ENCODE data around the gene DEPP1. TPM values are rescaled to one million over a fixed set of nuclear protein-coding genes. Genes with fewer than 3 reads are reported as not detected.

DEPP1 gene
- total and polyA plus RNA-seq, 2 of the 4 experiments (the other 2 are of a cell fraction) = 13.6 to 30.0 TPM

DNA sequence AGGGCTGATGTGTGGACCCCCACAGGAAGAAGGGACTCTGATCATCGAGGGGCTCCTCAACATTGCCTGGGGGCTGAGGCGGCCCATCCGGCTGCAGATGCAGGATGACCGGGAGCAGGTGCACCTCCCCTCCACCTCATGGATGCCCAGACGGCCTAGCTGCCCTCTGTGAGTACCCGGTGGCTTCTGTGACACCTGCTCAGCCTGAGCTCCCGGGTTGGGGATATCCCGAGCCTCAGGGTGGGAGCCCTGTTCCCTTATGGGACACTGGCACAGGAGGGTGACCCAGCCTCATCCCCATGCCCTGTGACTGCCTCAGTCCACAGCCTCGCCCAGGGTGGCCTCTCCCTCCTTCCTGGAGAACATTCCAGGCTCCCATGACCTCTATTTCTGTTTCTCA lies 3.9 kb upstream of the DEPP1 start:
- Histone ChIP-seq H3K4ac (ENCODE audit: low read depth, low read length) (peak overlapping the region; percentile 87), H3K4me1 (ENCODE audit: control insufficient read depth, insufficient read depth, low read length) (peaks cover 70% of the 10 kb centered on the region), H4K8ac (ENCODE audit: low read depth in 2 of 2, low read length in 2 of 2) (peak overlapping the region; percentile 90; a peak in 3 of 4 replicates), H2BK20ac (ENCODE audit: low read depth, low read length) (peak overlapping the region; percentile 98), H3K27ac (ENCODE audit: insufficient read depth, low read length) (peak overlapping the region; percentile 98), H3K18ac (ENCODE audit: low read depth, low read length) (peak overlapping the region; percentile 94; the same call in 1 of the 2 replicates), H2BK5ac (ENCODE audit: low read depth, low read length, poor library complexity, severe bottlenecking) (peak overlapping the region; percentile 97), H2AK5ac (ENCODE audit: low read depth, low read length) (peak overlapping the region; percentile 94), H3K14ac (replicated peaks; ENCODE audit: low read depth, low read length) (peak overlapping the region; percentile 73), H2BK15ac (ENCODE audit: low read depth, low read length) (peak overlapping the region; percentile 80; the same call in 2 of the 3 replicates), H4K20me1 (ENCODE audit: insufficient read depth, low read length) (no peaks in the 10 kb centered on the region), H3K79me1 (ENCODE audit: low read depth in 1 of 2, low read length in 2 of 2) (peaks cover 0 to 40% of the 10 kb centered on the region in 2 experiments; a peak in 2 of 4 replicates), H3K4me2 (ENCODE audit: low read depth, low read length) (no peak overlapping the region), H3K56ac (ENCODE audit: extremely low read depth, insufficient read depth, low read length) (no peak overlapping the region), H3K23ac (ENCODE audit: low read depth, low read length) (no peak overlapping the region), H2AK9ac (replicated peaks; ENCODE audit: low read depth, low read length, poor library complexity) (peak overlapping the region; percentile 88), H3K9me1 (ENCODE audit: insufficient read depth, low read length) (peaks cover 54% of the 10 kb centered on the region), H3K36me3 (ENCODE audit: control insufficient read depth, insufficient read depth, low read length) (peaks cover 5% of the 10 kb centered on the region; the same call in 1 of the 2 replicates), H4K5ac (ENCODE audit: low read depth, low read length) (peak overlapping the region; percentile 96), H3K9me3 (ENCODE audit: control insufficient read depth, insufficient read depth, low read length) (no peaks in the 10 kb centered on the region), H2BK120ac (ENCODE audit: low read depth, low read length) (peak overlapping the region; percentile 92), H3K4me3 (ENCODE audit: insufficient read depth, low read depth, low read length) (no peak overlapping the region), H2AFZ (replicated peaks; ENCODE audit: low read length, poor library complexity) (peak overlapping the region; percentile 72), H4K91ac (ENCODE audit: insufficient read depth, low read depth, low read length) (peak overlapping the region; percentile 97), H3K9ac (ENCODE audit: low read depth, low read length) (no peak overlapping the region), H3K27me3 (ENCODE audit: control insufficient read depth, insufficient read depth, low read length) (no peaks in the 10 kb centered on the region)
- CTCF ChIA-PET = interaction anchor here (1.7 kb wide), 1 partner anchor 20 kb away, joined by 4 read pairs; no protein-coding TSS in a partner anchor
- in situ Hi-C loops (cut with MboI; ENCODE audit: low sequenced_read_pairs) (loop anchor here (25.0 kb wide), 4 partner anchors 1030 to 1845 kb away; partner anchors contain the start of genes CSGALNACT2 and HNRNPF), intact Hi-C loops (cut with micrococcal nuclease) (no loop called here), dilution Hi-C loops (cut with HindIII; ENCODE audit: low sequenced_read_pairs, unreplicated experiment) (no loop called here)
- no peak for DNase-seq
- POLR2A ChIA-PET (ENCODE audit: unreplicated experiment) = no interaction called here
- no CpG with 5 or more reads among the region's 9 CpGs for whole genome bisulfite sequencing, 2 experiments (ENCODE audit: extremely low coverage in 2 of 2, insufficient read length in 1 of 2)
- TF ChIP-seq SMC3 (IDR thresholded peaks at IDR 0.05; ENCODE audit: low read depth, low read length) (no peak), FOS (IDR thresholded peaks at IDR 0.05; ENCODE audit: low read depth, low read length) (no peak), POLR2A (IDR thresholded peaks at IDR 0.05; ENCODE audit: low read depth, low read length) (no peak), RFX5 (IDR thresholded peaks at IDR 0.05; ENCODE audit: low read depth, low read length) (no peak)
- no peak for ATAC-seq (ENCODE audit: low read depth)
- BruUV-seq (replicated peaks) = no TSS peak

All from IMR-90 (cell line).